GM19099 (cell line): Measurements from ENCODE around the gene STMN3.

ENCODE experiments used
- POLR2A ChIP-seq: IDR thresholded peaks from 3 replicates; pipeline ENCODE4 v1.6.1; 2011; ENCODE audit warnings: low read depth; ENCODE audit not compliant: insufficient read length; ENCODE audit errors: extremely low read depth

The STMN3 gene

DNA sequence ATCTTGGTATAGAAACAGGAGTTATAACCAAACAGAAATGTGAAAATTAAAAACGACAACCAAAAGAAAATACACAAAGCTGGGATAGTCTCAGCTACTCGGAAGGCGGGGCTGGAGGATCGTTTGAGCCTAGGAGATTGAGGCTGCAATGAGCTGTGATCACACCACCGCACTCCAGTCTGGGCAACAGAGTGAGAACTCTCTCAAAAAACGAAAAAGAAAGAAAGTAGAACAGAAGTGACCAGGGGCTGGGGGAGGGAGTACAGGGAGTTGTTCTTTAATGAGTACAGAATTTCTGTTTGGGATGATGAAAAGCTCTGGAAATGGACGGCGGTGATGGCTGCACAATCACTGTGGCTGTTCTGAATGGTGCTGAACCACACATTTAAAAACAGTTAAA lies 32.2 kb downstream of the STMN3 start:
- TF ChIP-seq POLR2A: no peak

DNA sequence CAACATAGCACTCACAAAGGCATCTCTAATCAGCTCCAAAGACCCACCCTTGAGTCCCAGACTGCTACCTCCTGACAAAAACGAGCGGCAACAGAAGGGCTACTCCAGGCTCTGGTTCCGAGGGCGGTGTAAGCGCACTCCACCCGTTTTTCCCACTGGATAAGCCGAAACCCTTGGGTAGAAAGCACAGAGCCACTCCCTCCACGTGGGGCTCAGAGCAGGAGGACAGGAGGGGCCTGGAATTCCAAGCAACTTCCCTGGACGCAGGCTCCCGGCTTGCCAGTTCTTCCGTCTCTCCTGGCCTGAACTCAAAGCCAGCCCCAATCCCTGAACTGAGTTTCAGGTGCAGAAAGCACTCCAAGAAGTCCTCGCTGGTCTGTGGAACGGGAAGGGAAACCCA lies 33.7 kb downstream of the STMN3 start:
- no peak for TF ChIP-seq POLR2A

DNA sequence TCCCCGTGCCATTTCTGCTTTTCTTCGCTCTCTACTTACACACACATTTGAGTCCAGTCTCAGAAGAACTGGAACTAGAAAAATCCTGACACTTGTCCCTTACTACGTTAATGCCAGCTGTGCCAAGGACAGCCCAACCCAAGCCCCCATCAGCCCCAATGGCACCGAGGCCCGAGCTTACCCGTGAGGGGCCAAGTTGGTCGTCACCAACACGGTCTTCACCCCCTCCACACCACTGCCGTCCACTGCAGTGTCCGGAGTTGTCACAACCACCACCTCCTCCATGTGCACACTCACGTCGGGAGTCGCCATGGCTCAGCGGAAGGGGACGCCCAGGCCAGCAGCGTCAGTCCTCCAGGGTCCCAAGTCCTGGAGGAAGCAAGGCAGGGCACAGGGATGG lies 34.1 kb downstream of the STMN3 start:
- no peak for TF ChIP-seq POLR2A

DNA sequence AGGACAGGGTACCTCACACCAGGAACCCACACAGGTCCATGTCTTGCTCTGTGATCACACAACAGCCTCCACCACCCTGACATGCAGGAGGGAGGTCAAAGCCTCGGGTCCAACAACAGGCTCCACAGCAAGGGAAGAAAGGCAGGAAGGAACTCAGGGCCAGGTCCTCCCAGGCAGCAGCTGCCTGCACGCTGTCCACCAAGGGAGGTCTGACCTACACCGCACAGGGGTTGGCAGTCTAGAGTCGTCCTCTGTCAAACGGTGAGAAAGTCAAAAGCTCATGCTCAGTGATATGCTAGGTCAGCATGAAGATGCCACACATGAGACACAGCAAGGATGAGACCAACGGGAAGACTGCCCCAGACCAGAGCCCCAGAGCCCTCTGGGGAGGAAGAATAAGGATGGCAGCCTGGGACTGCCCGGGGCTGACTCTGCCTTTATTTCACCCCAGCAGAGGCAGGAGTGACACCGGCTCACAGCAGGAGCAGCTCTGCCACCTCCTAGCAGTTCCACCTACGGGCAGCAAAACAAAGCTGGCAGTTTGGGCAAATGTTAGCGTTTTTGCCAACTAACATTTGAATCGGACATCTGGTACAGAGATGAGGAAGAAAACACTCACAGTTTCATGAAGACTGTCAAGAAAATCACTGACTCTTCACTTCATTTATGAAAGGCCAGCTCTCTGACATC lies 34.8 kb downstream of the STMN3 start:
- no peak for TF ChIP-seq POLR2A

DNA sequence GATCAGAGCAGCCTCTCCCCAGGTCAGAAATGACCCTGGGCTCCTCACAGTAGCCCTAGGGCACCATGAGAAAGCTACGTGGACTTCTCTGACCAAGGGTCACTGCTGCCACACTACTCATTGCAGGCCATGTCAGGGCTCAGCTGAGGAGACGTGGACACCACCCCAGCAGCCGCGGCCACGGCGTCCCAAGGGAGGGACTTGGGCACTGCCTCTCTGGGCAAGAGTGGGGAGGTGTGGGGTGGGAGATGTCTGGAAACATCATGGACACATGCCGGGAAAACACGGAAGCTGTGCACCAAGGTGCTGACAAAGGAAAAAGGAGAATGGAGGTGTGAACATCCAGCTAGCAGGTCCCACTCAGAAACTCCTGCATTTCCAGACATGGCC lies 35.4 kb downstream of the STMN3 start:
- TF ChIP-seq POLR2A: no peak

DNA sequence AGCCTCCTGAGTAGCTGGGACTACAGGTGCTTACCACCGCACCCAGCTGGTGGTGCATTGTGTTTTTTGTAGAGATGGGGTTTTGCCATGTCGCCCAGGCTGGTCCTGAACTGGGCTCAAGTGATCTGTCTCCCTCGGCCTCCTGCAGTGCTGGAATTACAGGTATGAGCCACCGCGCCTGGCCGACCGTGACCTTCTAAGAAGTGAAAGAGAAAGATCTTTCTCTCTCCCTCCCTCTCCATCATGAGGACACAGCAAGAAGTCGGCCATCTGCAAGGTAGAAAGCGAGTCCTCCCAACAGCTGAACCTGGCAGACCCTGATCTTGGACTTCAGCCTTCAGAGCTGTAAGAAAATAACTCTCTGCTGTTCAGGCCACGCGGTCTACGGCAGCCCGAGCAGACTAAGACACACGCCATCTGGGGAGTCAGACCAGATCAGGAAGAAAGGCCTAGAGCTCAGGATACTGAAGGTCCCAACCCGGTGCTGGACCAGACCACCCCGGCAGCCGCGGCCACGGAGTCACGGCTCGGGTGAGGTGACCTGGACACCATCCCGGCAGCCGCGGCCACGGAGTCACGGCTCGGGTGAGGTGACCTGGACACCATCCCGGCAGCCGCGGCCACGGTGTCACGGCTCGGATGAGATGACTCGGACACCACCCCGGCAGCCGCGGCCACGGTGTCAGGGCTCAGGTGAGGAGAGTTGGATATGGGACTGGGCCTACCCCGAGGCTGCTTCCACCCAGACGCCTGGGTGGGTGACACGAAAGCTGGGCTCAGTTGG lies 35.9 kb downstream of the STMN3 start:
- no peak for TF ChIP-seq POLR2A

DNA sequence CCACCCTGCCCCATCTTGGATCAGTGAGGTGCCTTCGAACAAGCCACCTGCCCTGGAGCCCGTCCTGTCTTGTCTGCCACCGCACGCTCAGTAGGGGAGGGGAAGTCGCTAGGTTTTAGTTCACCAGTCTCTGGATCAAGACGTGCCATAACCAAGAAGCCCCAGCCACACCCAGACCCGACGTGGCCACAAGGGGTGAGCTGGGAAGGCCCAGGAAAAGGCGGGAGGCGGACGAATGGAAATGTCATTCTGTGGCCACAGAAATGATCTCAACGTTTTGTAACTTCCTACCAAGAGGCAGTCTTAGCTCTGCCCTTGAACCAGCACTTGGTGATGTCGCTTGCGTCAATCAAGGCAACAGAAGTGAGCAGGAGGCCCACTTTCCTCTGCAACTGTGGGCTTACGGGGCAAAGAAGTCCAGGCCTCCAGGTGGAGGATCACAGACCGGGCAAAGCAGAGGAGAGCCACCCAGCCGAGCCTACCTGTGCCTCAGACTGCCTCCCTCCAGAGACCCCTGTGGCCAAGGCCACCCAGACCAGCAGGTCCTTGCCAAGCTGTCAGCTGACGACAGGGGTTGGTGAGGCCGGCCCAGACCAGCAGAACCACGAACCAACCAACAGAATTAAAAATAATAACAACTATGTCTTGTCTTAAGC lies 40.8 kb downstream of the STMN3 start:
- no peak for TF ChIP-seq POLR2A

DNA sequence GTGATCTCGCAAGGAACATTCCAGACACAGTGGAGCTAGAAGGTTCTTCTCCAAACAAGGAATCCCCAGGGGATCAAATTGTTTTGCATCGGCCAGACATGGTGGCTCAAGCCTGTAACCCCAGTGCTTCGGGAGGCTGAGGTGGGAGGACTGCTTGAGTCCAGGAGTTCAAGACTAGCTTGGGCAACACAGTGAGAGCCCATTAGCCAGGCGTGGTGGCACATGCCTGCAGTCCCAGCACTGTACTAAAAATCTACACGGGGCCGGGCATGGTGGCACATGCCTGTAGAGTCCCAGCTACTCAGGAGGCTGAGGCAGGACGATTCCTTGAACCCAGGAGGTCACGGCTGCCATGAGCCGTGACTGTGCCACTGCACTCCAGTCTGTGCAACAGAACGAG lies 41.6 kb downstream of the STMN3 start:
- TF ChIP-seq POLR2A: no peak

DNA sequence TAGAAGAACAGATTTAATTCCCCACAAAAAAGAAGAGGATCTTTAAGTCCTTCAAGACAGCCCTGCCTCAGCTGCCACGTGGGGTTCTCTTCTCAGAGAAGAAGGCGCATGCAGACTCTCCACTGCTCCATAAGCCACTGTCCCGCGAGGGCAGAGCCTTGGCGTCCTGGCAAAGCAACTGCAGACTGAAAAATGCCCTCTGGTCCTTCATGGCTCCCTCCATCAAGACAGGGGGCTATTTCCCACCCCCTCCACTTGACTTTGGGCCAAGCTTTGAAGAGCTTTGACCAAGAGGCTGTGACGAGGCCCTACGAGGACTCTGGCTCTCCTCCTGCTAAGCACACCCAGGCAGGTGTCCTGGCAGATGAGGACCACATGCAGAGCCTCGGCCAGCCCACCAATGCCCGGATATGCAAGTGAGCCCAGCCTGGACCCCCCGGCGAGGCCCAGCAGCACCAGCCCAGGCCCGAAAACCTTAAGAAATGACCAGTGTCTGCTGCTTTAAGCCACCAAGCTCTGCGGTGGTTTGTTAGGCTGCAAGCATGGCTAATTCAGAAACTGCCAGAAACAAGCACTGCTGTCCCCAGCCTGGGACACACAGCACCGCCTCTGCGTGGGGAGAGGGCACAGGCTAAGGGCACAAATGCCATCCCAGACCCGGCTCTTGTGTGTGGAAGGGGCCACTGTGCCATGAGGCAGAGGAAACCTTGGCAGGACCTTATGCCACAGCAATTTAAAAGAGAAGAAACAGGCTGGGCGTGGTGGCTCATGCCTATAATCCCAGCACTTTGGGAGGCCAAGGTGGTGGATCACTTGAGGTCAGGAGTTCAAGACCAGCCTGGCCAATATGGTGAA lies 42.4 kb downstream of the STMN3 start:
- no peak for TF ChIP-seq POLR2A

DNA sequence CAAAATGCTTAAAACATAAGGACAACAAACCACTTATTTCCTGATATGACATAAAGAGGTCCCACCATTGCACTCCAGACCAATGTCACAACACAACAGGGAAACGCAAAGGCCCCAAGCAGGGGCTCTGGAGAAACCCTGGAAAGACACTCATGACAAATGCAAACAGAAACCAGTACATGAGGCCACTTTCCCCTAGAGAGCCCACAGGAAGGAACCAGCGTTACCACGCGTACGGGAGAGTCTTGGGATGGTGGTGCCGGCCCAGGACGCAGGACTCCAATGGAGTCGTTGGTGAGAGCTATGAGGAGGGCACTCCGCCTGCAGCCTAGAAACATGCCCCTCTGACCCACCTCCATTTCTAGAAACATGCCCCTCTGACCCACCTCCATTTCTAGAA lies 46.5 kb downstream of the STMN3 start:
- no peak for TF ChIP-seq POLR2A

DNA sequence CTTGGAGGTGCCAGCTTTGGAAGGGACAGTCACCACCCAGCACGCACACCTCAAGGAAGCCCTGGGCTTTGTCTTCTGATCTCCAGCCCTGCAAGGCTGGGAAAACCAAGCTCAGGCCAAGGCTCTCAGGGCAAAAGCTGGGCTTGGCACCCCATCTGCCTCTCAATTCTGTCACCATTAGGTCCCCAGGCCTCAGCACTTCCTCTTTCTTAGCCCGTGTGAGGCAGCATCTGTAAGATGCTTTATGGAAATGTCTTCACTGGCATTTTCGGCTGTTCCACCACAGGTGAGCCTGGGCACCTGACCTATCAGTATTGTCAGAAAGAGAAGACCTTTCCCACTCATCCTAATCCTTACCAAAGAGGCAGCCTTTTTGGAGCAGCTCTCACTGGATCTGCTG lies 50.9 kb downstream of the STMN3 start:
- no peak for TF ChIP-seq POLR2A

DNA sequence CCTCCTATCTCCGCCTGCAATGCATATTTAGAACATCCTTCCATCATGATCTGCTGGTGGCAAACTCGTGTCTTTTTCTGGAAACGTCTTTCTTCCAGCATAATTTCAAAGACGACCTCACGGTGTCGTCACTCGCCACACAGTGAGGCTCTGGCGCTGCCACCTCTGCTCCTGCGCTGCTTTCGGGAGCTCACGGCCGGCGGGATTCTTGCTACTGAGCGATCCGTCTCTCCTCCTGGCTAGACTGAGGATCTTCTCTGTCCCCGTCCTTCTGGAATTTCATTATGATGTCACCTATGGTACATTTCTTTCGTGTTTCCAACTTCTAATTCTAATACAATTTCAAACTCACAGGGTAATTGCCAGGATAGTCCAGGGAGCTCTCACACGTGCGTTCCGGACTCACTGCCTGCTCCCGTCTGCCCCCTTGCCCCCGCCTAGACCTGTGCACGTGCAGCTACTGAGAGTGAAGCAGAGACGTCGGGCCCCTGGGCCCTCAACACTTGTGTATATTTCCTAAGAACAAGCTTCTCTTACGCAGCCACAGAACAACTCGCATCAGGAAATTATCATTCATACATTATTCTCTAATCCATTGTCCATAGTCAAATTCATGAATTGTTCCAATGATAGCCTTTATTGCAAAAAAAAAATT lies 53.7 kb downstream of the STMN3 start:
- no peak for TF ChIP-seq POLR2A

DNA sequence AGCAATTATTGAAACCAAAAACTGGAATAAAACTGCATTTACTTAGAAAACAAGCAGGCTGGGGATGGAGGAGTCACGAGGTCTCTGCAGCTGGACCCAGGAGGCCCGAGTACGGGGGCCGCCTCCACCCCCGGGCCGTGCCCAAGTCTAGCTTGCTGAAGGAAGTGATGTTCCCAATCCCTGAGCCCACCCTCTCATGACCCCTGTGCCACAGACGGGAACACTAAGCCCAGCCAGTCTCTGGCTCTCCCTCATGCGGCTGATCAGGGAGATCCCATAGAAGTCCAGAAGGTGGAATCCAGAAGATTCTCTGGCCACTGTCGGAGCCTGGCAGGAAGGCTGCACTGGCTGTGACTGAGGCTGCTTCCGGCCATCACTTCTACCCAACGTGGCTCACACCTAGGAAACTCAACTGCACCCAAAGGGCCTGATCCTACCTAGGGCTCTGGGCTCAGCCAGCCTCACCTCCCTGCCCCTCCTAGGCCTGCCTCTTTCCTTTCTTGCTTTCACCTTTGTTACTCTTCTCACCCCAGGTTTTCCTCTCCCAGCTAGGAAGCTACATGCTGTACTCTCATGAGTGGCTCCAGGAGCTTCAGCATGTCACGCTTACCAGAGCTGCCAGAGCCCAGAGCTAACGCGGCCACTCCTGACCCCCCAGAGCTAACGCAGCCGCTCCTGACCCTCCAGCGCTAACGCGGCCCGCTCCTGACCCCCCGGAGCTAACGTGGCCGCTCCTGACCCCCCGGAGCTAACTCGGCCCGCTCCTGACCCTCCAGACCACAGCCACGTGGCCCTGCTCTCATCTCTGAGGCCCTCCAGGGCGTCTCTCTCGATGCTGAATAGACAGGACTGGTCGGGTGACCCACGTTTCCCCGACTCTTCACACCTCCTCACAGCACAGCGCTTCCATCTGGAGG lies 54.5 kb downstream of the STMN3 start:
- no peak for TF ChIP-seq POLR2A
